ENCODE data around the gene LRRC46. TPM values are rescaled to one million over a fixed set of nuclear protein-coding genes. Genes with fewer than 3 reads are reported as not detected.

Gene LRRC46
- total and polyA plus RNA-seq, 8 donors, result 0.44 to 16.5 (median 7.8) TPM

GRCh38 chr17:47821031-47821423 lies 10.4 kb upstream of the LRRC46 start:
- intact Hi-C loops (cut with DNase I), result no loop called here
- ATAC-seq, result peak; percentile 6
- Histone ChIP-seq H3K36me3 (peaks cover 0 to 68% of the 10 kb centered on the region in 2 donors), H3K27me3 (no peaks in the 10 kb centered on the region), H3K27ac (peak overlapping the region; percentile 53 to 70), H3K4me3 (peak overlapping the region; percentile 58 to 67), H3K9me3 (no peaks in the 10 kb centered on the region), H3K4me1 (peaks cover 18 to 29% of the 10 kb centered on the region in 2 donors)
- no peak for TF ChIP-seq CTCF (IDR thresholded peaks at IDR 0.05)
- no peak for DNase-seq

DNA sequence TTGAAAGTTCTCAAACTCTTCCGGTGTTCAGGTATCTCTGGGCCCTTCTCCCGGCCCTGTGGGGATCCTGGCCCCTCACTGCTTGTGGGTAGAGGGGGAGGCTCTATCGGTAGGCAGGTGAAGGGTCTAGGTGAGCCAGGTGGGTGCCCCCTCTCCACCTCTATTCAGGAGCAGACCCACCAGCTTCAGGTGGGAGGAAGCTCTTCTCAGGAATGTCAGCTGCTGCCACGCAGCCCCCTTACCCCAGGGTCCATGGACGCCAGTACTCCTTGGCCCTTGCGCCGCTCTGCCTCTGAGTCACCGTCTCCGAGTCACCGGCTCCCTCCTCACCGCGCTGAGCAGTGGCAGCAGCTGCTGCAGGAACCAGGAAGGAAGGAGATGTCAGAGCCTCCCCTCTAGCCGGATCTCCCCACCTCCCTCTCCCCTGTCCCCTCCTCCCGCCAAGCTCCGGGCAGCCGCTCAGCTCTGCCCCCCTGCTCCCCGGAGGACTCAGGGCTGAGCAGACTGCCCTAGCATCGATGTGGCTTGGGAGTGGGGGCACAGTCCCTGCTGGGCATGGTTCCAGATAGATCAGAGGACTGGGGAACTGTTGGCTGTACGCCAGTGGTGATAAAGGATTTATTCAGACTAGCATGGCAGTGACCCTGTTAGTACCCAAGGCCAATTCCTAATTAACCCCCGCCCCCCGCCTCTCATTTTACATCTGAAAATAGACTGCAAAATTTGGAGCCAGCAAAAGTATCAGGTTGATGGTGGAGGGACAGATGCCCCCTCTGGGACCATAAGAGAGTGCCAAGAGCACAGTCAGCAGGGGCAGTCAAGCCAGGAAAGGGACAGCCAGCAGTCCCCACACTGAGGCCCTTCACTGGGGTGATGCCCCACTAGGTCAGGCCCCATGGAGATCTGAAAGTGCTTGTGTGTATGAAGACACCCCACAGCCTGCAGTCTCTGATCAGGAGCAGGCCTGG lies 9.8 kb upstream of the LRRC46 start, which contains the start of gene OSBPL7:
Gene OSBPL7 (minus strand): TSS at position 371 of the 968 bp plus-strand sequence. CDS start 1,516 bp downstream, outside the sequence.
- intact Hi-C loops (cut with DNase I), result no loop called here
- Histone ChIP-seq H3K4me3 (peak within 1 kb of the TSS; percentile 58 to 67), H3K27me3 (no peaks in the 10 kb centered on the region), H3K36me3 (peaks cover 0 to 68% of the 10 kb centered on the region in 2 donors), H3K27ac (peak within 1 kb of the TSS; percentile 53 to 70), H3K9me3 (no peaks in the 10 kb centered on the region), H3K4me1 (peaks cover 18 to 29% of the 10 kb centered on the region in 2 donors)
- DNase-seq (peak; percentile 68 to 94 (median 84)), ATAC-seq (peak; percentile 86)
- no peak for TF ChIP-seq CTCF (IDR thresholded peaks at IDR 0.05)

GRCh38 chr17:47822785-47823184 lies 8.7 kb upstream of the LRRC46 start:
- TF ChIP-seq CTCF (IDR thresholded peaks at IDR 0.05), result no peak
- no peaks in the 10 kb centered on the region for H3K27me3 ChIP-seq
- no peaks in the 10 kb centered on the region for H3K9me3 ChIP-seq
- H3K27ac ChIP-seq, result no peak overlapping the region
- DNase-seq (no peak), ATAC-seq (no peak)
- no peak overlapping the region for H3K4me3 ChIP-seq
- intact Hi-C loops (cut with DNase I), result no loop called here
- peaks cover 18 to 29% of the 10 kb centered on the region in 2 donors for H3K4me1 ChIP-seq
- H3K36me3 ChIP-seq, result peaks cover 0 to 68% of the 10 kb centered on the region in 2 donors

DNA sequence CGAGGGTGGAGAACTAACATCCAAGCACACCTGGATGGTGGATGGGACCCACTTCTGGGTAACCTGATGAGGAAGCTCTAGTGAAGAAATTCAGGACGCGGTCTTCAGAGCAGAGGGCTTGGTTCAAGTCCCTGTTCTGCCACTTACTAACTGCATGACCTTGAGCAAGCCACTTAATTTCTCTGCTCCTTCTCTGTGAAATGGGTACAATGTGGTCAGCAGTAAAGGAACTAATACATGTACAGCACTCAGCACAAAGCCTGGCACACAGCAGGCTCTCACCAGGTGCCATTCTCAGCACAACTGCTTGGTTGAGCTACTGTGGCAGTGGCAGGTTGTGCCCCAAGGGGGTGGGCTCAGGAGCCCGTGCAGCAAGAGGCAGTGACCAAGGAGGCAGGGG lies 8.0 kb upstream of the LRRC46 start:
- DNase-seq (no peak), ATAC-seq (no peak)
- Histone ChIP-seq H3K9me3 (no peaks in the 10 kb centered on the region), H3K4me3 (no peak overlapping the region), H3K36me3 (peaks cover 0 to 68% of the 10 kb centered on the region in 2 donors), H3K27me3 (no peaks in the 10 kb centered on the region), H3K4me1 (peaks cover 18 to 29% of the 10 kb centered on the region in 2 donors), H3K27ac (no peak overlapping the region)
- no peak for TF ChIP-seq CTCF (IDR thresholded peaks at IDR 0.05)
- intact Hi-C loops (cut with DNase I), result no loop called here

DNA sequence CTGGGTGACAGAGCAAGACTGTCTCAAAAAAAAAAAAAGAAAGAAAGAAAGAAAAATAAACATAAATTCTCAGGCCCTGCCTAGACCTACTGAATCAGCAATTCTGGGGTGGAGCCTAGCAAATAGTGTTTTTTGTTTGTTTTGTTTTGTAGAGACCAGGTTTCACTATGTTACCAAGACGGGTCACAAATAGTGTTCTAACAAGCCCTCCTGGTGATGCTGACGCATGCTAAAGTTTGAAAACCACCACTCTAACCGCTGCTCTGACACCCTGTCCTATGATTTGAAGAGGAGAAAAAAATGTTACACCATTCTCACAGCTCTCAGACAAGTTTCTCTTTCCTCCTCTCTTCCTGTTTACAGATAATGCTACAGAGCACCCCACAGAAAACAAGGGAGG lies 1.6 kb upstream of the LRRC46 start:
- peaks cover 13 to 35% of the 10 kb centered on the region in 2 donors for H3K4me1 ChIP-seq
- no peak for ATAC-seq
- H3K27me3 ChIP-seq, result no peaks in the 10 kb centered on the region
- peaks cover 0 to 42% of the 10 kb centered on the region in 2 donors for H3K36me3 ChIP-seq
- no peak for TF ChIP-seq CTCF (IDR thresholded peaks at IDR 0.05)
- DNase-seq, result no peak
- peak overlapping the region in 1 of 2 donors; percentile 81 for H3K27ac ChIP-seq
- intact Hi-C loops (cut with DNase I), result no loop called here
- no peaks in the 10 kb centered on the region for H3K9me3 ChIP-seq
- no peak overlapping the region for H3K4me3 ChIP-seq

All from left lung (tissue), 10 donors.